Lower leg skin (tissue), 3 donors: ENCODE measurements around the gene CARD8.

ENCODE experiments used
- POLR2A ChIP-seq, 2 donors: fragments of 450-650 bp; IDR thresholded peaks; one replicate each; pipeline ENCODE4 v1.6.1; 2016 to 2017; ENCODE audit warnings: antibody characterized with exemption in 2 of 2, mild to moderate bottlenecking in 1 of 2, moderate library complexity in 1 of 2
- TF ChIP-seq, protein P1 (sequence below), 3 donors: fragments of 450-650 bp; IDR thresholded peaks; one replicate each; pipeline ENCODE4 v1.5.1; 2016; ENCODE audit warnings: antibody characterized with exemption in 3 of 3, mild to moderate bottlenecking in 3 of 3, moderate library complexity in 2 of 3

DNA sequence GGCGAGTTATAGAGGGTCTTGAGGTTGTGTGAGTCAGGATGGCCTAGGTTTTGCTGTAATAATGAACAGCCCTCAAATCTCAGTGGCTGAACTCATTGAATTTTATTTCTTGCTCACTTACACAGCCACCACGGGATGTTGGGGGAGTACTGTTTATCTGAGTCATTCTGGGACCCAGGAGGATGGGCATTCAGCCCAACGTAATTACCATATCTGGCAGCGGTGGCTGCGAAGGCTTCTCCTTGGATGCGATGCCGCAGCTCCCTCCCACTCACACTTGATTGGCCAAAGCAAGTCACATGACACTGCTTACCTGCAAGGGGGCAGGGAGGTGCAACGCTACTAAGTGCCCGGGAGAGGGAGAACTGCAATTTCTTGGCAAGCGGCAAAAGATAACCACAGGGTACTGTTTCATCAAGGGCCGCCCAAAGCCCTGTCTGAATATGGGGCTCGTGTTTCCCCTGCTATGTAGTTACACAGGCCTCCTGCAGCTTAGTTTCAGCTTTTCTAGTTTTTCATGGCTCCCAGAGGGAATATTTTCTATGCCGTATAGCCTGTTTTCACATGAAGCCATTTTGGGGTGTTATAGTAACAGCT is 65.3 kb downstream of the CARD8 start:
- TF ChIP-seq, protein P1, sequence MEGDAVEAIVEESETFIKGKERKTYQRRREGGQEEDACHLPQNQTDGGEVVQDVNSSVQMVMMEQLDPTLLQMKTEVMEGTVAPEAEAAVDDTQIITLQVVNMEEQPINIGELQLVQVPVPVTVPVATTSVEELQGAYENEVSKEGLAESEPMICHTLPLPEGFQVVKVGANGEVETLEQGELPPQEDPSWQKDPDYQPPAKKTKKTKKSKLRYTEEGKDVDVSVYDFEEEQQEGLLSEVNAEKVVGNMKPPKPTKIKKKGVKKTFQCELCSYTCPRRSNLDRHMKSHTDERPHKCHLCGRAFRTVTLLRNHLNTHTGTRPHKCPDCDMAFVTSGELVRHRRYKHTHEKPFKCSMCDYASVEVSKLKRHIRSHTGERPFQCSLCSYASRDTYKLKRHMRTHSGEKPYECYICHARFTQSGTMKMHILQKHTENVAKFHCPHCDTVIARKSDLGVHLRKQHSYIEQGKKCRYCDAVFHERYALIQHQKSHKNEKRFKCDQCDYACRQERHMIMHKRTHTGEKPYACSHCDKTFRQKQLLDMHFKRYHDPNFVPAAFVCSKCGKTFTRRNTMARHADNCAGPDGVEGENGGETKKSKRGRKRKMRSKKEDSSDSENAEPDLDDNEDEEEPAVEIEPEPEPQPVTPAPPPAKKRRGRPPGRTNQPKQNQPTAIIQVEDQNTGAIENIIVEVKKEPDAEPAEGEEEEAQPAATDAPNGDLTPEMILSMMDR (IDR thresholded peaks at IDR 0.05): no peak
- no peak for TF ChIP-seq POLR2A (IDR thresholded peaks at IDR 0.05)
